ENCODE results near the gene KCND3.

DNA sequence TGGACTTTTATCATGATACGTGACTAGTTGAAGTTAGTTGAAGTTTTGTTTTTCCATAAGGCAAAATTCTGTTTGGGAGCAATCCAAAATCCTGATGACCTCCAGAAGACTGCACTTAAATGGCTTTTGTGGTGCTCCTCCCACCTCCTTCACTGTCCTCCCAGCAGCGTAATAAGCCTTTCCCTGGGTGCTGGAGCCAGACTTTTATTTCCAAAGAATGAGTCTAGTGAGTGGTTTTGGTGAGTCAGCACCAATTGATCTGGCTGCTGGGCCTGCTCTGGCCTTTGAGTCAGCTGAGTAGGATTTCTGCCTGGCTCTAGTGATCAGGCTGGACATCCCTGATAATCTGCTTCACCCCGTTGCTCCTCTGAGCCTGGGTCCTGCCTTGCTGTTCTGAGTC, 21.7 kb upstream of the KCND3 start:
- TF ChIP-seq ZNF565 (CRISPR knock-in tag; conservative IDR thresholded peaks at IDR 0.05; ENCODE audit: low read depth) (no peak), BACH2 (CRISPR knock-in tag; IDR thresholded peaks at IDR 0.05; ENCODE audit: borderline replicate concordance) (no peak), ZC3H10 (CRISPR knock-in tag; IDR thresholded peaks at IDR 0.05) (no peak), ARNTL (CRISPR knock-in tag; IDR thresholded peaks at IDR 0.05; ENCODE audit: borderline replicate concordance, low read depth) (no peak), CSDC2 (CRISPR knock-in tag; IDR thresholded peaks at IDR 0.05) (no peak), TOX (CRISPR knock-in tag; IDR thresholded peaks at IDR 0.05; ENCODE audit: borderline replicate concordance) (no peak), ESRRG (CRISPR knock-in tag; IDR thresholded peaks at IDR 0.05) (no peak), ZFP30 (CRISPR knock-in tag; IDR thresholded peaks at IDR 0.05) (no peak), RARB (CRISPR knock-in tag; IDR thresholded peaks at IDR 0.05) (no peak)
- TF ChIP-seq, protein P1, sequence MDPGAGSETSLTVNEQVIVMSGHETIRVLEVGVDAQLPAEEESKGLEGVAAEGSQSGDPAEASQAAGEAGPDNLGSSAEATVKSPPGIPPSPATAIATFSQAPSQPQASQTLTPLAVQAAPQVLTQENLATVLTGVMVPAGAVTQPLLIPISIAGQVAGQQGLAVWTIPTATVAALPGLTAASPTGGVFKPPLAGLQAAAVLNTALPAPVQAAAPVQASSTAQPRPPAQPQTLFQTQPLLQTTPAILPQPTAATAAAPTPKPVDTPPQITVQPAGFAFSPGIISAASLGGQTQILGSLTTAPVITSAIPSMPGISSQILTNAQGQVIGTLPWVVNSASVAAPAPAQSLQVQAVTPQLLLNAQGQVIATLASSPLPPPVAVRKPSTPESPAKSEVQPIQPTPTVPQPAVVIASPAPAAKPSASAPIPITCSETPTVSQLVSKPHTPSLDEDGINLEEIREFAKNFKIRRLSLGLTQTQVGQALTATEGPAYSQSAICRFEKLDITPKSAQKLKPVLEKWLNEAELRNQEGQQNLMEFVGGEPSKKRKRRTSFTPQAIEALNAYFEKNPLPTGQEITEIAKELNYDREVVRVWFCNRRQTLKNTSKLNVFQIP (CRISPR knock-in tag; IDR thresholded peaks at IDR 0.05; ENCODE audit: borderline replicate concordance, low read depth): no peak
- TF ChIP-seq, protein P2, sequence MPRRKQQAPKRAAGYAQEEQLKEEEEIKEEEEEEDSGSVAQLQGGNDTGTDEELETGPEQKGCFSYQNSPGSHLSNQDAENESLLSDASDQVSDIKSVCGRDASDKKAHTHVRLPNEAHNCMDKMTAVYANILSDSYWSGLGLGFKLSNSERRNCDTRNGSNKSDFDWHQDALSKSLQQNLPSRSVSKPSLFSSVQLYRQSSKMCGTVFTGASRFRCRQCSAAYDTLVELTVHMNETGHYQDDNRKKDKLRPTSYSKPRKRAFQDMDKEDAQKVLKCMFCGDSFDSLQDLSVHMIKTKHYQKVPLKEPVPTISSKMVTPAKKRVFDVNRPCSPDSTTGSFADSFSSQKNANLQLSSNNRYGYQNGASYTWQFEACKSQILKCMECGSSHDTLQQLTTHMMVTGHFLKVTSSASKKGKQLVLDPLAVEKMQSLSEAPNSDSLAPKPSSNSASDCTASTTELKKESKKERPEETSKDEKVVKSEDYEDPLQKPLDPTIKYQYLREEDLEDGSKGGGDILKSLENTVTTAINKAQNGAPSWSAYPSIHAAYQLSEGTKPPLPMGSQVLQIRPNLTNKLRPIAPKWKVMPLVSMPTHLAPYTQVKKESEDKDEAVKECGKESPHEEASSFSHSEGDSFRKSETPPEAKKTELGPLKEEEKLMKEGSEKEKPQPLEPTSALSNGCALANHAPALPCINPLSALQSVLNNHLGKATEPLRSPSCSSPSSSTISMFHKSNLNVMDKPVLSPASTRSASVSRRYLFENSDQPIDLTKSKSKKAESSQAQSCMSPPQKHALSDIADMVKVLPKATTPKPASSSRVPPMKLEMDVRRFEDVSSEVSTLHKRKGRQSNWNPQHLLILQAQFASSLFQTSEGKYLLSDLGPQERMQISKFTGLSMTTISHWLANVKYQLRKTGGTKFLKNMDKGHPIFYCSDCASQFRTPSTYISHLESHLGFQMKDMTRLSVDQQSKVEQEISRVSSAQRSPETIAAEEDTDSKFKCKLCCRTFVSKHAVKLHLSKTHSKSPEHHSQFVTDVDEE (CRISPR knock-in tag; IDR thresholded peaks at IDR 0.05): no peak
- TF ChIP-seq, protein P3, sequence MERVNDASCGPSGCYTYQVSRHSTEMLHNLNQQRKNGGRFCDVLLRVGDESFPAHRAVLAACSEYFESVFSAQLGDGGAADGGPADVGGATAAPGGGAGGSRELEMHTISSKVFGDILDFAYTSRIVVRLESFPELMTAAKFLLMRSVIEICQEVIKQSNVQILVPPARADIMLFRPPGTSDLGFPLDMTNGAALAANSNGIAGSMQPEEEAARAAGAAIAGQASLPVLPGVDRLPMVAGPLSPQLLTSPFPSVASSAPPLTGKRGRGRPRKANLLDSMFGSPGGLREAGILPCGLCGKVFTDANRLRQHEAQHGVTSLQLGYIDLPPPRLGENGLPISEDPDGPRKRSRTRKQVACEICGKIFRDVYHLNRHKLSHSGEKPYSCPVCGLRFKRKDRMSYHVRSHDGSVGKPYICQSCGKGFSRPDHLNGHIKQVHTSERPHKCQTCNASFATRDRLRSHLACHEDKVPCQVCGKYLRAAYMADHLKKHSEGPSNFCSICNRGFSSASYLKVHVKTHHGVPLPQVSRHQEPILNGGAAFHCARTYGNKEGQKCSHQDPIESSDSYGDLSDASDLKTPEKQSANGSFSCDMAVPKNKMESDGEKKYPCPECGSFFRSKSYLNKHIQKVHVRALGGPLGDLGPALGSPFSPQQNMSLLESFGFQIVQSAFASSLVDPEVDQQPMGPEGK (CRISPR knock-in tag; IDR thresholded peaks at IDR 0.05; ENCODE audit: borderline replicate concordance): no peak
- TF ChIP-seq, protein P4, sequence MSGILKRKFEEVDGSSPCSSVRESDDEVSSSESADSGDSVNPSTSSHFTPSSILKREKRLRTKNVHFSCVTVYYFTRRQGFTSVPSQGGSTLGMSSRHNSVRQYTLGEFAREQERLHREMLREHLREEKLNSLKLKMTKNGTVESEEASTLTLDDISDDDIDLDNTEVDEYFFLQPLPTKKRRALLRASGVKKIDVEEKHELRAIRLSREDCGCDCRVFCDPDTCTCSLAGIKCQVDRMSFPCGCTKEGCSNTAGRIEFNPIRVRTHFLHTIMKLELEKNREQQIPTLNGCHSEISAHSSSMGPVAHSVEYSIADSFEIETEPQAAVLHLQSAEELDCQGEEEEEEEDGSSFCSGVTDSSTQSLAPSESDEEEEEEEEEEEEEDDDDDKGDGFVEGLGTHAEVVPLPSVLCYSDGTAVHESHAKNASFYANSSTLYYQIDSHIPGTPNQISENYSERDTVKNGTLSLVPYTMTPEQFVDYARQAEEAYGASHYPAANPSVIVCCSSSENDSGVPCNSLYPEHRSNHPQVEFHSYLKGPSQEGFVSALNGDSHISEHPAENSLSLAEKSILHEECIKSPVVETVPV (CRISPR knock-in tag; IDR thresholded peaks at IDR 0.05): no peak

Data from SK-N-SH treated with all-trans-retinoic acid at 6 μM for 48 hours (cell line).